SK-N-SH (cell line): Measurements from ENCODE around the gene ZDHHC24.

ENCODE experiments used
- MAX ChIP-seq: IDR thresholded peaks from 2 replicates; pipeline ENCODE4 v1.4.0; 2012; ENCODE audit warnings: low read depth
- POLR2AphosphoS5 ChIP-seq: IDR thresholded peaks from 2 replicates; pipeline ENCODE4 v1.6.1; 2012; ENCODE audit warnings: low read depth, low read length
- RAD21 ChIP-seq: IDR thresholded peaks from 2 replicates; pipeline ENCODE4 v1.6.1; 2012; ENCODE audit warnings: mild to moderate bottlenecking, low read length
- REST ChIP-seq: IDR thresholded peaks from 2 replicates; pipeline ENCODE4 v1.6.1; 2012; ENCODE audit warnings: mild to moderate bottlenecking, low read depth, low read length, moderate library complexity
- TAF1 ChIP-seq: IDR thresholded peaks from 2 replicates; pipeline ENCODE4 v1.6.1; 2012; ENCODE audit warnings: low read depth, mild to moderate bottlenecking, low read length, moderate library complexity, borderline replicate concordance
- TCF12 ChIP-seq: IDR thresholded peaks from 2 replicates; pipeline ENCODE4 v1.4.0; 2012
- TF ChIP-seq, protein P1 (sequence below): fragments of 200-600 bp; sonication (generic); IDR thresholded peaks from 2 replicates; pipeline ENCODE4 v1.6.1; 2017; ENCODE audit warnings: antibody characterized with exemption, mild to moderate bottlenecking, moderate library complexity
- TF ChIP-seq, protein P2 (sequence below): IDR thresholded peaks from 2 replicates; pipeline ENCODE4 v1.4.0; 2012; ENCODE audit warnings: low read depth, borderline replicate concordance

DNA sequence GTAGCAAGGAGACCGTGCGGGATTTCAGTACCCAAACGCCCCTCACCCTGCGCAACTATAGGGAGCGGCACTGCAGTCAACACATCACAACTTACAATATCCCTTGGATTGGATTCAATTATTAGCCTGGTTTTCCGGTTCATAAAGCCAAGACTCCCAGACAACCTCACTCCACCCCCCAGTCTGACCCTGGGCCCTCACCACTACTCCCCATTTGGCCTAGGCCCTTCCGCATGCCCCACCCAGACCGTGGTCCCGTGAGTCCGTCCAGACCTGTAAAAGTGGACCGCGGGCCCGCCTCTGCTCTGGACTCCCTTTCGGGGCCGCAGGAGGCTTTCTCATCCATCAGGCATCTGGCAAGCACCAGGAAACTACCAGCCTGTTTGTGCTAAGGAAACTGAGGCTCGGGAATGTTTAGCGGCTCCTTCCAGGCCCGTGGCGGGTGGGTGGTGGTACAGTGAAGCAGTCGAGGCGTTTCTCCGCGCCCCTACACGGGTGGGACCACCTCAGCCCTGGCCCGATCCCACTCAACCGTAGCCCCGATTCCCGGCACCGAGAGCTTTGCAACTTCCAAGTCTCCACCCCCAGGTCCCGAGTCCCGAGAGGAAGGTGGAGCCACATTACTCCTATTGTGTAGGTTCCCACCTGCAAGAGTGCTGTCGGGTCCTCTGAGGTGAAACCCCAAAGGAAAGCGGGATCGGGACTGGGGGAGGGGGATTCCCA, 66.3 kb downstream of the ZDHHC24 start:
- TF ChIP-seq POLR2AphosphoS5 (no peak), RAD21 (no peak), MAX (no peak), REST (no peak), TAF1 (no peak), TCF12 (no peak)
- TF ChIP-seq, protein P1, sequence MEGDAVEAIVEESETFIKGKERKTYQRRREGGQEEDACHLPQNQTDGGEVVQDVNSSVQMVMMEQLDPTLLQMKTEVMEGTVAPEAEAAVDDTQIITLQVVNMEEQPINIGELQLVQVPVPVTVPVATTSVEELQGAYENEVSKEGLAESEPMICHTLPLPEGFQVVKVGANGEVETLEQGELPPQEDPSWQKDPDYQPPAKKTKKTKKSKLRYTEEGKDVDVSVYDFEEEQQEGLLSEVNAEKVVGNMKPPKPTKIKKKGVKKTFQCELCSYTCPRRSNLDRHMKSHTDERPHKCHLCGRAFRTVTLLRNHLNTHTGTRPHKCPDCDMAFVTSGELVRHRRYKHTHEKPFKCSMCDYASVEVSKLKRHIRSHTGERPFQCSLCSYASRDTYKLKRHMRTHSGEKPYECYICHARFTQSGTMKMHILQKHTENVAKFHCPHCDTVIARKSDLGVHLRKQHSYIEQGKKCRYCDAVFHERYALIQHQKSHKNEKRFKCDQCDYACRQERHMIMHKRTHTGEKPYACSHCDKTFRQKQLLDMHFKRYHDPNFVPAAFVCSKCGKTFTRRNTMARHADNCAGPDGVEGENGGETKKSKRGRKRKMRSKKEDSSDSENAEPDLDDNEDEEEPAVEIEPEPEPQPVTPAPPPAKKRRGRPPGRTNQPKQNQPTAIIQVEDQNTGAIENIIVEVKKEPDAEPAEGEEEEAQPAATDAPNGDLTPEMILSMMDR = no peak
- TF ChIP-seq, protein P2, sequence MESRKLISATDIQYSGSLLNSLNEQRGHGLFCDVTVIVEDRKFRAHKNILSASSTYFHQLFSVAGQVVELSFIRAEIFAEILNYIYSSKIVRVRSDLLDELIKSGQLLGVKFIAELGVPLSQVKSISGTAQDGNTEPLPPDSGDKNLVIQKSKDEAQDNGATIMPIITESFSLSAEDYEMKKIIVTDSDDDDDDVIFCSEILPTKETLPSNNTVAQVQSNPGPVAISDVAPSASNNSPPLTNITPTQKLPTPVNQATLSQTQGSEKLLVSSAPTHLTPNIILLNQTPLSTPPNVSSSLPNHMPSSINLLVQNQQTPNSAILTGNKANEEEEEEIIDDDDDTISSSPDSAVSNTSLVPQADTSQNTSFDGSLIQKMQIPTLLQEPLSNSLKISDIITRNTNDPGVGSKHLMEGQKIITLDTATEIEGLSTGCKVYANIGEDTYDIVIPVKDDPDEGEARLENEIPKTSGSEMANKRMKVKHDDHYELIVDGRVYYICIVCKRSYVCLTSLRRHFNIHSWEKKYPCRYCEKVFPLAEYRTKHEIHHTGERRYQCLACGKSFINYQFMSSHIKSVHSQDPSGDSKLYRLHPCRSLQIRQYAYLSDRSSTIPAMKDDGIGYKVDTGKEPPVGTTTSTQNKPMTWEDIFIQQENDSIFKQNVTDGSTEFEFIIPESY = no peak
